ENCODE results near the gene ST3GAL5. TPM values are rescaled to one million over a fixed set of nuclear protein-coding genes. Genes with fewer than 3 reads are reported as not detected.
A peak's percentile ranks its signal among the peaks of the same experiment; 100 is the strongest.
"Not testable (repeated sequence)": the region's sequence is repeated elsewhere in the genome, so short reads cannot be mapped to it uniquely, and the experiment has no call there.

Gene ST3GAL5
- total RNA-seq, 2 experiments from 2014 or later, result 21.1 to 21.5 TPM

GRCh38 chr2:85830645-85831044 is 58.1 kb downstream of the ST3GAL5 start:
- no peaks in the 10 kb centered on the region for H3K9me3 Mint-ChIP-seq
- H3K4me1 Mint-ChIP-seq (ENCODE audit: low read depth), result peaks cover 28% of the 10 kb centered on the region
- H3K27ac Mint-ChIP-seq, result no peak overlapping the region
- peaks cover 2% of the 10 kb centered on the region for H3K27me3 Mint-ChIP-seq
- TF ChIP-seq, protein P1, sequence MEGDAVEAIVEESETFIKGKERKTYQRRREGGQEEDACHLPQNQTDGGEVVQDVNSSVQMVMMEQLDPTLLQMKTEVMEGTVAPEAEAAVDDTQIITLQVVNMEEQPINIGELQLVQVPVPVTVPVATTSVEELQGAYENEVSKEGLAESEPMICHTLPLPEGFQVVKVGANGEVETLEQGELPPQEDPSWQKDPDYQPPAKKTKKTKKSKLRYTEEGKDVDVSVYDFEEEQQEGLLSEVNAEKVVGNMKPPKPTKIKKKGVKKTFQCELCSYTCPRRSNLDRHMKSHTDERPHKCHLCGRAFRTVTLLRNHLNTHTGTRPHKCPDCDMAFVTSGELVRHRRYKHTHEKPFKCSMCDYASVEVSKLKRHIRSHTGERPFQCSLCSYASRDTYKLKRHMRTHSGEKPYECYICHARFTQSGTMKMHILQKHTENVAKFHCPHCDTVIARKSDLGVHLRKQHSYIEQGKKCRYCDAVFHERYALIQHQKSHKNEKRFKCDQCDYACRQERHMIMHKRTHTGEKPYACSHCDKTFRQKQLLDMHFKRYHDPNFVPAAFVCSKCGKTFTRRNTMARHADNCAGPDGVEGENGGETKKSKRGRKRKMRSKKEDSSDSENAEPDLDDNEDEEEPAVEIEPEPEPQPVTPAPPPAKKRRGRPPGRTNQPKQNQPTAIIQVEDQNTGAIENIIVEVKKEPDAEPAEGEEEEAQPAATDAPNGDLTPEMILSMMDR (IDR thresholded peaks at IDR 0.05), result peak; percentile 17
- DNase-seq, result peak; percentile 29
- peak; percentile 47 for ATAC-seq
- H3K36me3 Mint-ChIP-seq (ENCODE audit: low read depth), result no peaks in the 10 kb centered on the region
- ChIA-PET CTCF (interaction anchor here (0.8 to 10.7 kb wide), 15 partner anchors 13 to 249 kb away, joined by 3 to 186 read pairs (median 4); partner anchors contain the start of gene ST3GAL5), POLR2A (interaction anchor here (1.6 to 2.2 kb wide), 2 partner anchors 9 to 57 kb away, joined by 6 to 10 read pairs; partner anchors contain the start of gene ST3GAL5)
- H3K4me3 Mint-ChIP-seq, result no peak overlapping the region
- intact Hi-C loops (cut with micrococcal nuclease), result no loop called here

- not testable (repeated sequence) for H3K9me3 Mint-ChIP-seq; DNase-seq; ATAC-seq; H3K4me3 Mint-ChIP-seq; H3K36me3 Mint-ChIP-seq (ENCODE audit: low read depth); H3K27ac Mint-ChIP-seq; H3K27me3 Mint-ChIP-seq
- ChIA-PET POLR2A (interaction anchor here (1.5 to 2.2 kb wide), 2 partner anchors 38 to 59 kb away, joined by 3 to 10 read pairs; partner anchors contain the start of gene ST3GAL5), CTCF (interaction anchor here (7.1 to 10.7 kb wide), 2 partner anchors 58 to 251 kb away, joined by 129 to 186 read pairs; partner anchors contain the start of gene ST3GAL5)
- peaks cover 28% of the 10 kb centered on the region for H3K4me1 Mint-ChIP-seq (ENCODE audit: low read depth)
- intact Hi-C loops (cut with micrococcal nuclease), result loop anchor here (5.0 kb wide), 2 partner anchors 58 to 208 kb away; partner anchors contain the start of gene ST3GAL5
Observed at GRCh38 chr2:85829394-85829793, 59.4 kb downstream of the ST3GAL5 start.

DNA sequence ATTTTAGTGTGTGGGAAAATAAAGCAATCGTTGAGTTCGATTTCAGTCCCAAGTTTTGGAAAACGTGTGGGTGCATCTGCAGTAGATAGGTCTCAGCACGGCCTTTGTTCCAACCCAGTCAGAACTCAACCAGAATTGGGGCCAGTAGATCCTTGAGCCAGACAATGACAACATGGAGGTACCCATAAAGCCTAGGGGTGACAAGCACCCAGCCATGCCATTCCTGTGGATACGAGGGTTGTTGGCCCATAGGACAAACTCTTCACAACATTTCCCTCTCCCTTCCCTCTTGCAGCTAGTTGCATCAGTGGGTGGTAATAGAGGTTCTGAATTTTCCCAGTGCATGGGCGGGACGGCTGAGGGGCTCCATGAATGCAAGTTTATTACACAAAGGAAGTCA is 60.1 kb downstream of the ST3GAL5 start:
- TF ChIP-seq, protein P1 (IDR thresholded peaks at IDR 0.05), result no peak
- ATAC-seq (no peak), DNase-seq (no peak)
- ChIA-PET CTCF (interaction anchor here (0.6 to 10.7 kb wide), 5 partner anchors 31 to 338 kb away, joined by 3 to 186 read pairs (median 4); partner anchors contain the start of gene ST3GAL5), POLR2A (interaction anchor here (1.5 kb wide), 1 partner anchor 39 kb away, joined by 3 read pairs; no protein-coding TSS in a partner anchor)
- Mint-ChIP-seq H3K4me1 (ENCODE audit: low read depth) (peaks cover 28% of the 10 kb centered on the region), H3K36me3 (ENCODE audit: low read depth) (no peaks in the 10 kb centered on the region), H3K27ac (no peak overlapping the region), H3K4me3 (no peak overlapping the region), H3K9me3 (no peaks in the 10 kb centered on the region), H3K27me3 (peaks cover 2% of the 10 kb centered on the region)
- intact Hi-C loops (cut with micrococcal nuclease), result loop anchor here (5.0 kb wide), 2 partner anchors 59 to 209 kb away; partner anchors contain the start of gene ST3GAL5

DNA sequence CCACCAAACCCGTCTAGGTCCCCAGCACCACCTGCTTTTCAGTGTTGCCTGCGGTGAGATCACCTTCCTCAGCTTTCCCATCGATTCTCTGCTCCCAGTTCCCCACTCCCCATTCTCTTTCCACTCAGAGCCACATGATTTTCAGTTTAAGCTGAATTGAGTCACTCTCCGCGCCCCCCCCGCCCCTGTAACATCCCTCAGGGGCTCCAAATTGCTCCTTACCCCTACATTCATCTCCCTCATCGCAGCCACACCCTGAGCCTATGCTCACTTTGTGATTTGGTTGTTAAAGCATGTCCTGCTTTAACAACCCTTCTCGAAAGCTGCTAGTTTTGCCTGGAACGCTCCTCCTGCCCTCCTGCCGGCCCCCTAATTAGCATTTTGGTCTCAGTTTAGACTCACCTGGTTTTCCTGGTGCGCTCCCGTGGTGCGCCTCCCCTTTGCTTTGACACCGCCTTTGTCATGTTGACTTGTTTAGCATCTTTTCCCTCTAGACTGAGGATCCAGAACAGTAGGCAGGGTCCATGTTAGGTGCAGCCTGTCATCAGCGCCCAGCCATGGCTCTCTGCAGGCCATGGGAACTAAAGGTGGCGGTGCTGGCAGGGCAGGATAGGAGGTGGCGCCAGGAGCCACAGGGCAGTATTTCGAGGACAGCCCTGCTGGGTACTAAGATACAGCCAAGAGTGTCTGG is 60.8 kb downstream of the ST3GAL5 start:
- TF ChIP-seq, protein P1 (IDR thresholded peaks at IDR 0.05), result no peak
- intact Hi-C loops (cut with micrococcal nuclease), result loop anchor here (1.0 to 5.0 kb wide), 3 partner anchors 59 to 252 kb away; partner anchors contain the start of gene ST3GAL5
- Mint-ChIP-seq H3K4me1 (ENCODE audit: low read depth) (peaks cover 28% of the 10 kb centered on the region), H3K27me3 (peaks cover 2% of the 10 kb centered on the region), H3K36me3 (ENCODE audit: low read depth) (no peaks in the 10 kb centered on the region), H3K4me3 (no peak overlapping the region), H3K9me3 (no peaks in the 10 kb centered on the region), H3K27ac (peak overlapping the region; percentile 28)
- ChIA-PET CTCF (interaction anchor here (0.6 to 10.7 kb wide), 64 partner anchors 8 to 380 kb away, joined by 3 to 186 read pairs (median 4); partner anchors contain the start of genes IMMT, POLR1A, PTCD3 and ST3GAL5), POLR2A (interaction anchor here (0.6 to 1.5 kb wide), 7 partner anchors 9 to 253 kb away, joined by 3 to 4 read pairs (median 3); no protein-coding TSS in a partner anchor)
- ATAC-seq (no peak), DNase-seq (no peak)

- ChIA-PET POLR2A (interaction anchor here (0.6 to 1.2 kb wide), 6 partner anchors 8 to 253 kb away, joined by 3 to 4 read pairs (median 3); no protein-coding TSS in a partner anchor), CTCF (interaction anchor here (0.6 to 10.7 kb wide), 68 partner anchors 8 to 380 kb away, joined by 3 to 186 read pairs (median 4); partner anchors contain the start of genes IMMT, POLR1A, PTCD3 and ST3GAL5)
- TF ChIP-seq, protein P1 (IDR thresholded peaks at IDR 0.05), result peak; percentile 89
- H3K27me3 Mint-ChIP-seq, result peaks cover 2% of the 10 kb centered on the region
- H3K27ac Mint-ChIP-seq, result peak overlapping the region; percentile 28
- H3K9me3 Mint-ChIP-seq, result no peaks in the 10 kb centered on the region
- DNase-seq, result peak; percentile 92
- no peaks in the 10 kb centered on the region for H3K36me3 Mint-ChIP-seq (ENCODE audit: low read depth)
- peaks cover 28% of the 10 kb centered on the region for H3K4me1 Mint-ChIP-seq (ENCODE audit: low read depth)
- intact Hi-C loops (cut with micrococcal nuclease), result loop anchor here (1.0 to 5.0 kb wide), 3 partner anchors 60 to 253 kb away; partner anchors contain the start of gene ST3GAL5
- ATAC-seq, result peak; percentile 96
- H3K4me3 Mint-ChIP-seq, result no peak overlapping the region
Observed at GRCh38 chr2:85826990-85827878, 61.6 kb downstream of the ST3GAL5 start.
